Measurements from ENCODE around the gene SFXN3.

Gene SFXN3

DNA sequence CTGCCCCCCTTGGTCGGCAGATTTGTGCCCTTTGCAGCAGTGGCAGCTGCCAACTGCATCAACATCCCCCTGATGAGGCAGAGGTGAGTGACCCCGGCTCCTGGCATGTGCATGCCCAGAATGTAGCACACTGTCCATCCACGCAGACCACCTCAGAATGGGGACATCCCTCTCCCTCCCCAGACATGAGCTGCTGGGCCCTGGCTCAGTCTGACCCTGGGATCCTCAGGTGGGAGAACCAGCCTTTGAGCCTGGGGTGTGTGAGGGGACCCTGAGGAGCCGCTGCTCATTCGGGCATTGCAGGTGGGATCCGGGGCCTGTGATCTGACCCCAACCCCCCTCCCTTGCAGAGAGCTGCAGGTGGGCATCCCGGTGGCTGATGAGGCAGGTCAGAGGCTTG, 5.7 kb downstream of the SFXN3 start:
- Histone ChIP-seq H3K9me3 (ENCODE audit: insufficient read depth, low read length) (no peaks in the 10 kb centered on the region), H2AFZ (ENCODE audit: low read depth, low read length, severe bottlenecking) (no peak overlapping the region), H3K9ac (ENCODE audit: low read length) (no peak overlapping the region)

DNA sequence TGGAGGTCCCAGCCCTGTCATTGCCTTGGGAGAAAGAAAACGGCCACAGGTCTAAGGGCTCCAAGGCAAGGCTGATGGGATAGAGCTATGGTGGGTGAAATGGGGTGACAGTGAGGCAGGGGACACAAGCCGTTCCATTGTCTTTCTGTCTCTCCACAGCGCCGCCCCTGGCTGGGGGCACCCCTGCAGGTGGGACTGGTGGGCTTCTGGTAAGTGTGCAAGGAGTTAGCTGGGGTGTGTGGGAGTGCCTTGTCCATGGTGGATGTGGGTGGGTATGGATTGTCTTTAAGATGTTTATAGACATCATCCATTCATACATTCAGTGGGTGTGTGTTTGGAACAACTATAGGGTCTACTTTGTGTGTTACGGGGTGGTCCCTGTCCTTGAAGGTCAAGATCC, 7.5 kb downstream of the SFXN3 start:
- peaks cover 11% of the 10 kb centered on the region for H3F3A ChIP-seq (ENCODE audit: insufficient read depth)
- H3K9me3 ChIP-seq (ENCODE audit: insufficient read depth, low read length) = no peaks in the 10 kb centered on the region
- H3K27me3 ChIP-seq (ENCODE audit: low read length) = no peaks in the 10 kb centered on the region
- H3K4me3 ChIP-seq (ENCODE audit: insufficient read depth, low read length, poor library complexity, severe bottlenecking) = no peak overlapping the region
- TF ChIP-seq, protein P1, sequence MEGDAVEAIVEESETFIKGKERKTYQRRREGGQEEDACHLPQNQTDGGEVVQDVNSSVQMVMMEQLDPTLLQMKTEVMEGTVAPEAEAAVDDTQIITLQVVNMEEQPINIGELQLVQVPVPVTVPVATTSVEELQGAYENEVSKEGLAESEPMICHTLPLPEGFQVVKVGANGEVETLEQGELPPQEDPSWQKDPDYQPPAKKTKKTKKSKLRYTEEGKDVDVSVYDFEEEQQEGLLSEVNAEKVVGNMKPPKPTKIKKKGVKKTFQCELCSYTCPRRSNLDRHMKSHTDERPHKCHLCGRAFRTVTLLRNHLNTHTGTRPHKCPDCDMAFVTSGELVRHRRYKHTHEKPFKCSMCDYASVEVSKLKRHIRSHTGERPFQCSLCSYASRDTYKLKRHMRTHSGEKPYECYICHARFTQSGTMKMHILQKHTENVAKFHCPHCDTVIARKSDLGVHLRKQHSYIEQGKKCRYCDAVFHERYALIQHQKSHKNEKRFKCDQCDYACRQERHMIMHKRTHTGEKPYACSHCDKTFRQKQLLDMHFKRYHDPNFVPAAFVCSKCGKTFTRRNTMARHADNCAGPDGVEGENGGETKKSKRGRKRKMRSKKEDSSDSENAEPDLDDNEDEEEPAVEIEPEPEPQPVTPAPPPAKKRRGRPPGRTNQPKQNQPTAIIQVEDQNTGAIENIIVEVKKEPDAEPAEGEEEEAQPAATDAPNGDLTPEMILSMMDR (IDR thresholded peaks at IDR 0.05; ENCODE audit: insufficient read depth, low read length, poor library complexity, severe bottlenecking) = no peak
- no peak for TF ChIP-seq EZH2phosphoT487 (conservative IDR thresholded peaks at IDR 0.05; ENCODE audit: low read length)
- no peaks in the 10 kb centered on the region for H3K79me2 ChIP-seq (ENCODE audit: insufficient read depth, low read length)
- no peak overlapping the region for H3K27ac ChIP-seq (ENCODE audit: low read depth, low read length)
- H3K4me2 ChIP-seq (ENCODE audit: low read depth, low read length, poor library complexity, severe bottlenecking) = no peak overlapping the region
- no peak overlapping the region for H2AFZ ChIP-seq (ENCODE audit: low read depth, low read length, severe bottlenecking)
- no peak overlapping the region for H3K9ac ChIP-seq (ENCODE audit: low read length)
- H3K36me3 ChIP-seq (ENCODE audit: low read length) = no peaks in the 10 kb centered on the region
- no peaks in the 10 kb centered on the region for H3K9me2 ChIP-seq (replicated peaks; ENCODE audit: insufficient read depth, low read length)
- H4K20me1 ChIP-seq (ENCODE audit: low read depth, low read length) = no peaks in the 10 kb centered on the region

More for the DNA sequence above, 5.7 kb downstream of the SFXN3 start:
- Histone ChIP-seq H3K27ac (ENCODE audit: low read depth, low read length) (no peak overlapping the region), H3K4me3 (ENCODE audit: insufficient read depth, low read length, poor library complexity, severe bottlenecking) (no peak overlapping the region), H4K20me1 (ENCODE audit: low read depth, low read length) (no peaks in the 10 kb centered on the region), H3K9me2 (replicated peaks; ENCODE audit: insufficient read depth, low read length) (no peaks in the 10 kb centered on the region), H3K4me2 (ENCODE audit: low read depth, low read length, poor library complexity, severe bottlenecking) (no peak overlapping the region), H3F3A (ENCODE audit: insufficient read depth) (peaks cover 4% of the 10 kb centered on the region; the same call in 1 of the 2 replicates), H3K79me2 (ENCODE audit: insufficient read depth, low read length) (no peaks in the 10 kb centered on the region), H3K27me3 (ENCODE audit: low read length) (no peaks in the 10 kb centered on the region), H3K36me3 (ENCODE audit: low read length) (no peaks in the 10 kb centered on the region)
- no peak for TF ChIP-seq EZH2phosphoT487 (conservative IDR thresholded peaks at IDR 0.05; ENCODE audit: low read length)
- TF ChIP-seq, protein P1 (IDR thresholded peaks at IDR 0.05; ENCODE audit: insufficient read depth, low read length, poor library complexity, severe bottlenecking) = no peak

DNA sequence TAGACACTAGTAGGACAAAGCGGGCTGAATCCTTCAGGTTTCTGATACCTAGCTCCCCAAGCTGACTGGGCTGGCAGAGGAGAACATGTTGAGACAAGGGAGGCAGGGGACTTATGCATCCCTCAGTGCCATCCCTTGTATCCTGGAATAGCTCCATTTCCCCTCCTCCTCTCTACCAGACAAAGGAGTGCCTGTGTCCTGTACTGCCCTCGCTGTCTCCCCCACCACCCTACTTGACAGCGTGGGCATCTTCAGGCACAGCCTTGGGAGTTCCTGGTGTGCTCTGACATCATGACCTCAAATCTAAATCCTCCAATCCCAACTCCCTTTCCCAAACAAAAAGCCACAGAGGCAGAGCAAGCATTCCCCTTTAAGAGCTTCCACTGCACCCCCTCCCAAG, 9.0 kb downstream of the SFXN3 start:
- no peak overlapping the region for H3K9ac ChIP-seq (ENCODE audit: low read length)
- H3K9me2 ChIP-seq (replicated peaks; ENCODE audit: insufficient read depth, low read length) = no peaks in the 10 kb centered on the region
- H3K4me3 ChIP-seq (ENCODE audit: insufficient read depth, low read length, poor library complexity, severe bottlenecking) = no peak overlapping the region
- no peaks in the 10 kb centered on the region for H3K79me2 ChIP-seq (ENCODE audit: insufficient read depth, low read length)
- H3K27ac ChIP-seq (ENCODE audit: low read depth, low read length) = no peak overlapping the region
- H3K4me2 ChIP-seq (ENCODE audit: low read depth, low read length, poor library complexity, severe bottlenecking) = no peak overlapping the region
- no peaks in the 10 kb centered on the region for H3K36me3 ChIP-seq (ENCODE audit: low read length)
- peaks cover 11% of the 10 kb centered on the region for H3F3A ChIP-seq (ENCODE audit: insufficient read depth)
- no peaks in the 10 kb centered on the region for H4K20me1 ChIP-seq (ENCODE audit: low read depth, low read length)
- H3K27me3 ChIP-seq (ENCODE audit: low read length) = no peaks in the 10 kb centered on the region
- H3K9me3 ChIP-seq (ENCODE audit: insufficient read depth, low read length) = no peaks in the 10 kb centered on the region
- H2AFZ ChIP-seq (ENCODE audit: low read depth, low read length, severe bottlenecking) = no peak overlapping the region
- TF ChIP-seq, protein P1 (IDR thresholded peaks at IDR 0.05; ENCODE audit: insufficient read depth, low read length, poor library complexity, severe bottlenecking) = no peak
- no peak for TF ChIP-seq EZH2phosphoT487 (conservative IDR thresholded peaks at IDR 0.05; ENCODE audit: low read length)
